ENCODE measurements around the gene RHOC.

- no peak for TF ChIP-seq POLR2A (IDR thresholded peaks at IDR 0.05; ENCODE audit: low read depth, low read length)
- no peak for TF ChIP-seq TAF1 (IDR thresholded peaks at IDR 0.05; ENCODE audit: low read depth, low read length)
- no peak for TF ChIP-seq SPI1 (IDR thresholded peaks at IDR 0.05; ENCODE audit: low read depth, low read length)
- TF ChIP-seq POLR2AphosphoS5 (IDR thresholded peaks at IDR 0.05; ENCODE audit: low read depth, low read length), result no peak
Measured at GRCh38 chr1:112706505-112707220, at the start of gene RHOC.
